ENCODE measurements around the gene CCDC150. TPM values are rescaled to one million over a fixed set of nuclear protein-coding genes. Genes with fewer than 3 reads are reported as not detected.

Gene CCDC150
- total RNA-seq, 2 experiments from 2014 or later = 29.7 to 40.8 TPM

DNA sequence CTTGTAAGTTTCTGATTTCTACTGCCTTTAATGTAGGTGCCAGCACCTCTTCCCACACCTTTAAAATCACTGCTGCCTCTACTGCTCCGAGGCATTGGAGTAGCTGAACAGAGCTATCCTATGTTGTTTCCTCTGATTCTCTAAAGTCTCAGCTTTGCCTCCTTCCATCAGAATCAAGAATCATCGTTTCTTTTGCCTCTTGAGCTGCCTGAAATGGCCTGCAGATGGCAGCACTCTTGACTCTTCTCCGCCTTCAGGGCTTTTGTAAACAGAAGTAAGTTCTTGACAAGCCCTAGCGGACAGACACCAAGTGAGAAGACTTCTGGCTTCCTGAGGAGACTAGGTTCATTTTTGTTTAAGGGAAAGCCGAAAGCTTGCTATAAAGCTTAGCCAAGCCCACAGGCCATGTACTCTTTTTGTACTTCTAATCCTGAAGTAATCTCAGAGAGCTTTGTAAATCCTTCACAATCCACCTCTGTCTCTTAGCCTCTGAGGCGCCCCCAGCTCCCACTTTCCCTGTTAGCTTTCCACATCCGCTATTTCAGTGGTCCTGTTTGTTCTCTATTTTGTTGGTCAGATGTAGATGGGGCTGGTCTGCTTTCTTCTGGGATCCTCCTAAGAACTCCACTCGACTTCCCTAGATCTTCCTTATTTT lies 111.6 kb downstream of the CCDC150 start:
- CTCF ChIA-PET (ENCODE audit: unreplicated experiment) = interaction anchor here (0.7 to 1.0 kb wide), 3 partner anchors 9 to 673 kb away, joined by 3 to 4 read pairs (median 4); partner anchors contain the start of gene GTF3C3
- no peak overlapping the region for H2AFZ ChIP-seq (ENCODE audit: low read length)

DNA sequence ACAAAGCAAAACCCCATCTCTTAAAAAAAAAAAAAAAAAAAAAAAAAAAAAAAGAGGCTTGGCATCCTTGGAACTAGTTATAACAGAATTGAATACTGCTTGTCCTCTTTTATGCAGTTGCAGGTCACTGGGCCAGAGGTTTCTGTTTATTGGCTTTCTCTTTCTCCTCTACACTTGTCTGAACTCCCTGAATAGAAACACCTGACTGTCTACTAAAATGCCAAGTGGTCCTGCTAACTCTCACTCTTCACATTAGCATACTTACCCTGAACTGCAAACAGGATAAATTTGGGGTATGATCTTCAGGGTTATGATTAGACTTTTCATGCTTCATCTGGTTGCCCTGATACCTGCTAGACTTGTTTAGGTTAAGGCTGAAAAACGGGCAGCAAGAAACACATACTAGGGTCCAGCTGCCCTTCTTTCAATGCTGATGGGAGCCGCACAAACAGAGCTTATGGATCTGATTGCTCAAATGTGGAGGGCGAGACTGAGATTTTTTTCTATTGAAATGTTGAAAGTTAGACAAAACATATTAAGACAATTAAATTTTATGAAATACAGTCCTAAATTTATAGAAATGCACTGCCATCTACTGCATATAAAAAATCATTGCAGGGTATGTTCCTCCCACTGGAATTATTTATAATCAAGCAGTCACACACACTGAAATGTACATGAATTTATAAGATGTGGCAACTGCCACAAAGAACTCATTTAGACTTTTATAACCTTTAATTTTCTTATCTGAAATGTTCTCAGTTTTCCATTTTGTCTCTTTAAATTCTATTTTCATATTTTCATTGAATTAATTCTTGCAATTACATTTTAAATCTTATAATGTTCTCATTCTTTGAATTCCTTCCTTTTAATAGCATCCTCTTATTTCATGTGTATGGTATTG lies 119.2 kb downstream of the CCDC150 start:
- ChIA-PET POLR2A (interaction anchor here (0.6 to 1.1 kb wide), 2 partner anchors 48 to 83 kb away, joined by 3 to 4 read pairs; no protein-coding TSS in a partner anchor), CTCF (ENCODE audit: unreplicated experiment) (no interaction called here)
- no peak overlapping the region for H3K4me2 ChIP-seq (ENCODE audit: low read length)
- H3K4me1 ChIP-seq (ENCODE audit: insufficient read depth, low read length, poor library complexity, severe bottlenecking) = no peaks in the 10 kb centered on the region
- peak; percentile 7 for DNase-seq (ENCODE audit: low spot score)
- no peaks in the 10 kb centered on the region for H3K79me2 ChIP-seq (ENCODE audit: insufficient read depth, low read depth, low read length)
- H3K9me2 ChIP-seq (ENCODE audit: insufficient read depth, low read length) = no peaks in the 10 kb centered on the region
- H4K20me1 ChIP-seq (ENCODE audit: insufficient read depth, low read length) = no peaks in the 10 kb centered on the region
- BruUV-seq (replicated peaks) = no TSS peak
- no peak for TF ChIP-seq EZH2phosphoT487 (IDR thresholded peaks at IDR 0.05; ENCODE audit: borderline replicate concordance, low read depth, low read length)
- TF ChIP-seq, protein P1, sequence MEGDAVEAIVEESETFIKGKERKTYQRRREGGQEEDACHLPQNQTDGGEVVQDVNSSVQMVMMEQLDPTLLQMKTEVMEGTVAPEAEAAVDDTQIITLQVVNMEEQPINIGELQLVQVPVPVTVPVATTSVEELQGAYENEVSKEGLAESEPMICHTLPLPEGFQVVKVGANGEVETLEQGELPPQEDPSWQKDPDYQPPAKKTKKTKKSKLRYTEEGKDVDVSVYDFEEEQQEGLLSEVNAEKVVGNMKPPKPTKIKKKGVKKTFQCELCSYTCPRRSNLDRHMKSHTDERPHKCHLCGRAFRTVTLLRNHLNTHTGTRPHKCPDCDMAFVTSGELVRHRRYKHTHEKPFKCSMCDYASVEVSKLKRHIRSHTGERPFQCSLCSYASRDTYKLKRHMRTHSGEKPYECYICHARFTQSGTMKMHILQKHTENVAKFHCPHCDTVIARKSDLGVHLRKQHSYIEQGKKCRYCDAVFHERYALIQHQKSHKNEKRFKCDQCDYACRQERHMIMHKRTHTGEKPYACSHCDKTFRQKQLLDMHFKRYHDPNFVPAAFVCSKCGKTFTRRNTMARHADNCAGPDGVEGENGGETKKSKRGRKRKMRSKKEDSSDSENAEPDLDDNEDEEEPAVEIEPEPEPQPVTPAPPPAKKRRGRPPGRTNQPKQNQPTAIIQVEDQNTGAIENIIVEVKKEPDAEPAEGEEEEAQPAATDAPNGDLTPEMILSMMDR (conservative IDR thresholded peaks at IDR 0.05; ENCODE audit: low read length) = peak; percentile 73
- no peak overlapping the region for H2AFZ ChIP-seq (ENCODE audit: low read length)
- intact Hi-C loops (cut with micrococcal nuclease; ENCODE audit: unreplicated experiment) = no loop called here
- H3K9me3 ChIP-seq (ENCODE audit: low read length) = no peaks in the 10 kb centered on the region
- H3K4me3 ChIP-seq (ENCODE audit: low read depth, low read length, poor library complexity, severe bottlenecking) = no peak overlapping the region
- peaks cover 36% of the 10 kb centered on the region for H3K36me3 ChIP-seq (ENCODE audit: insufficient read depth, low read length)
- H3K27ac ChIP-seq (ENCODE audit: low read depth, low read length, poor library complexity, severe bottlenecking) = no peak overlapping the region

More for the DNA sequence above, 111.6 kb downstream of the CCDC150 start:
- no peaks in the 10 kb centered on the region for H3K9me3 ChIP-seq (ENCODE audit: low read length)
- TF ChIP-seq, protein P1 (conservative IDR thresholded peaks at IDR 0.05; ENCODE audit: low read length) = peak; percentile 92
- TF ChIP-seq EZH2phosphoT487 (IDR thresholded peaks at IDR 0.05; ENCODE audit: borderline replicate concordance, low read depth, low read length) = no peak
- peaks cover 8% of the 10 kb centered on the region for H3K4me1 ChIP-seq (ENCODE audit: insufficient read depth, low read length, poor library complexity, severe bottlenecking)
- H3K79me2 ChIP-seq (ENCODE audit: insufficient read depth, low read depth, low read length) = no peaks in the 10 kb centered on the region
- DNase-seq (ENCODE audit: low spot score) = peak; percentile 68
- H3K27ac ChIP-seq (ENCODE audit: low read depth, low read length, poor library complexity, severe bottlenecking) = no peak overlapping the region
- POLR2A ChIA-PET = interaction anchor here (0.7 kb wide), 1 partner anchor 12 kb away, joined by 3 read pairs; no protein-coding TSS in a partner anchor
- H3K9me2 ChIP-seq (ENCODE audit: insufficient read depth, low read length) = no peaks in the 10 kb centered on the region
- no peaks in the 10 kb centered on the region for H3K36me3 ChIP-seq (ENCODE audit: insufficient read depth, low read length)
- BruUV-seq (replicated peaks) = no TSS peak
- no peak overlapping the region for H3K4me2 ChIP-seq (ENCODE audit: low read length)
- intact Hi-C loops (cut with micrococcal nuclease; ENCODE audit: unreplicated experiment) = loop anchor here (5.0 kb wide), 2 partner anchors 626 to 1026 kb away; no protein-coding TSS in a partner anchor
- no peak overlapping the region for H3K4me3 ChIP-seq (ENCODE audit: low read depth, low read length, poor library complexity, severe bottlenecking)
- no peaks in the 10 kb centered on the region for H4K20me1 ChIP-seq (ENCODE audit: insufficient read depth, low read length)

Data from OCI-LY7 (cell line).